ENCODE measurements around the gene ACADL. TPM values are rescaled to one million over a fixed set of nuclear protein-coding genes. Genes with fewer than 3 reads are reported as not detected.
A peak's percentile ranks its signal among the peaks of the same experiment; 100 is the strongest.
"Not testable (repeated sequence)": the region's sequence is repeated elsewhere in the genome, so short reads cannot be mapped to it uniquely, and the experiment has no call there.

ACADL gene
- total RNA-seq, 1 donor from 2014 or later, result not detected

- peaks cover 40% of the 10 kb centered on the region for H3K27me3 Mint-ChIP-seq (ENCODE audit: low read depth)
- H3K36me3 Mint-ChIP-seq (ENCODE audit: low read depth); intact Hi-C loops (cut with micrococcal nuclease): not testable (repeated sequence)
These were observed 48.1 kb downstream of the ACADL start for GRCh38 chr2:210177115-210177514.

GRCh38 chr2:210174086-210174485, 51.2 kb downstream of the ACADL start:
- intact Hi-C loops (cut with micrococcal nuclease), result no loop called here
- Mint-ChIP-seq H3K4me3 (ENCODE audit: low read depth) (no peak overlapping the region), H3K27me3 (ENCODE audit: low read depth) (peaks cover 41% of the 10 kb centered on the region), H3K27ac (no peak overlapping the region), H3K36me3 (ENCODE audit: low read depth) (no peaks in the 10 kb centered on the region), H3K9me3 (no peaks in the 10 kb centered on the region), H3K4me1 (ENCODE audit: low read depth) (peaks cover 14% of the 10 kb centered on the region)
- DNase-seq (ENCODE audit: low spot score), result no peak

More at GRCh38 chr2:210177115-210177514, 48.1 kb downstream of the ACADL start:
- H3K27ac Mint-ChIP-seq; H3K4me3 Mint-ChIP-seq (ENCODE audit: low read depth); H3K9me3 Mint-ChIP-seq; DNase-seq (ENCODE audit: low spot score): not testable (repeated sequence)
- H3K4me1 Mint-ChIP-seq (ENCODE audit: low read depth), result peaks cover 11% of the 10 kb centered on the region

GRCh38 chr2:210172219-210172575, 53.0 kb downstream of the ACADL start:
- Mint-ChIP-seq H3K36me3 (ENCODE audit: low read depth) (no peaks in the 10 kb centered on the region), H3K9me3 (no peaks in the 10 kb centered on the region), H3K4me3 (ENCODE audit: low read depth) (peak overlapping the region; percentile 82), H3K4me1 (ENCODE audit: low read depth) (peaks cover 26% of the 10 kb centered on the region), H3K27ac (no peak overlapping the region), H3K27me3 (ENCODE audit: low read depth) (peaks cover 27% of the 10 kb centered on the region)
- no peak for DNase-seq (ENCODE audit: low spot score)
- intact Hi-C loops (cut with micrococcal nuclease), result no loop called here

GRCh38 chr2:210171309-210172218, 53.7 kb downstream of the ACADL start, which contains the start of gene KANSL1L:
KANSL1L (minus strand) TSS chr2:210171409; CDS start chr2:210154582, 16,827 bp downstream.
- no peaks in the 10 kb centered on the region for H3K36me3 Mint-ChIP-seq (ENCODE audit: low read depth)
- H3K9me3 Mint-ChIP-seq, result no peaks in the 10 kb centered on the region
- H3K4me1 Mint-ChIP-seq (ENCODE audit: low read depth), result peaks cover 26% of the 10 kb centered on the region
- peak; percentile 95 for DNase-seq (ENCODE audit: low spot score)
- H3K27ac Mint-ChIP-seq, result peak within 1 kb of the TSS; percentile 99
- H3K27me3 Mint-ChIP-seq (ENCODE audit: low read depth), result peaks cover 21% of the 10 kb centered on the region
- intact Hi-C loops (cut with micrococcal nuclease), result loop anchor here (2.0 kb wide), 2 partner anchors 305 to 1917 kb away; partner anchors contain the start of genes IDH1 and LANCL1
- peak within 1 kb of the TSS; percentile 96 for H3K4me3 Mint-ChIP-seq (ENCODE audit: low read depth)

GRCh38 chr2:210170446-210171303, 54.6 kb downstream of the ACADL start:
- Mint-ChIP-seq H3K36me3 (ENCODE audit: low read depth) (no peaks in the 10 kb centered on the region), H3K4me3 (ENCODE audit: low read depth) (peak overlapping the region; percentile 96), H3K9me3 (no peaks in the 10 kb centered on the region), H3K27ac (peak overlapping the region; percentile 99), H3K27me3 (ENCODE audit: low read depth) (peaks cover 15% of the 10 kb centered on the region), H3K4me1 (ENCODE audit: low read depth) (peaks cover 28% of the 10 kb centered on the region)
- intact Hi-C loops (cut with micrococcal nuclease), result loop anchor here (1.0 to 2.0 kb wide), 3 partner anchors 168 to 1916 kb away; partner anchors contain the start of genes IDH1, LANCL1 and RPE
- DNase-seq (ENCODE audit: low spot score), result peak; percentile 96

DNA sequence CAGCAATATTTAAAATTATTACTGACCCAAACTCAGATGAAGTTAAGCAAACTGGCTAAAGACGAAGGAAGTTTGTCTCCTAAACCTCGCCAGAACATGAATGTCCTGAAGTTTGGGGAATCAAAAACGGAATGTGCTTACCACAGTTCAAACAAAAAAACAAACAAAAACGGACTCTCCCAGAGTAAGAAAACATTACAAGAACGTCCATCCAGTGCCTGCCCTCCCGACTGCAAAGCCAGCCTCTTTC, 55.1 kb downstream of the ACADL start:
- Mint-ChIP-seq H3K27ac (peak overlapping the region; percentile 99), H3K9me3 (no peaks in the 10 kb centered on the region), H3K4me1 (ENCODE audit: low read depth) (peaks cover 28% of the 10 kb centered on the region), H3K36me3 (ENCODE audit: low read depth) (no peaks in the 10 kb centered on the region), H3K4me3 (ENCODE audit: low read depth) (peak overlapping the region; percentile 96), H3K27me3 (ENCODE audit: low read depth) (peaks cover 14% of the 10 kb centered on the region)
- no peak for DNase-seq (ENCODE audit: low spot score)
- intact Hi-C loops (cut with micrococcal nuclease), result loop anchor here (1.0 to 2.0 kb wide), 3 partner anchors 168 to 1915 kb away; partner anchors contain the start of genes IDH1, LANCL1 and RPE

GRCh38 chr2:210169516-210170195, 55.6 kb downstream of the ACADL start:
- Mint-ChIP-seq H3K27ac (peak overlapping the region; percentile 99), H3K27me3 (ENCODE audit: low read depth) (peaks cover 14% of the 10 kb centered on the region), H3K4me1 (ENCODE audit: low read depth) (peaks cover 28% of the 10 kb centered on the region), H3K9me3 (no peaks in the 10 kb centered on the region), H3K4me3 (ENCODE audit: low read depth) (peak overlapping the region; percentile 96), H3K36me3 (ENCODE audit: low read depth) (no peaks in the 10 kb centered on the region)
- no peak for DNase-seq (ENCODE audit: low spot score)
- intact Hi-C loops (cut with micrococcal nuclease), result loop anchor here (1.0 to 2.0 kb wide), 3 partner anchors 167 to 1915 kb away; partner anchors contain the start of genes IDH1, LANCL1 and RPE

- no peak overlapping the region for H3K27ac Mint-ChIP-seq
- no peaks in the 10 kb centered on the region for H3K36me3 Mint-ChIP-seq (ENCODE audit: low read depth)
- H3K4me3 Mint-ChIP-seq (ENCODE audit: low read depth), result no peak overlapping the region
- peaks cover 38% of the 10 kb centered on the region for H3K4me1 Mint-ChIP-seq (ENCODE audit: low read depth)
- no peak for DNase-seq (ENCODE audit: low spot score)
- H3K9me3 Mint-ChIP-seq, result peaks cover 5% of the 10 kb centered on the region
- peaks cover 7% of the 10 kb centered on the region for H3K27me3 Mint-ChIP-seq (ENCODE audit: low read depth)
- intact Hi-C loops (cut with micrococcal nuclease), result no loop called here
These were observed 58.0 kb downstream of the ACADL start for GRCh38 chr2:210167227-210167626.

DNA sequence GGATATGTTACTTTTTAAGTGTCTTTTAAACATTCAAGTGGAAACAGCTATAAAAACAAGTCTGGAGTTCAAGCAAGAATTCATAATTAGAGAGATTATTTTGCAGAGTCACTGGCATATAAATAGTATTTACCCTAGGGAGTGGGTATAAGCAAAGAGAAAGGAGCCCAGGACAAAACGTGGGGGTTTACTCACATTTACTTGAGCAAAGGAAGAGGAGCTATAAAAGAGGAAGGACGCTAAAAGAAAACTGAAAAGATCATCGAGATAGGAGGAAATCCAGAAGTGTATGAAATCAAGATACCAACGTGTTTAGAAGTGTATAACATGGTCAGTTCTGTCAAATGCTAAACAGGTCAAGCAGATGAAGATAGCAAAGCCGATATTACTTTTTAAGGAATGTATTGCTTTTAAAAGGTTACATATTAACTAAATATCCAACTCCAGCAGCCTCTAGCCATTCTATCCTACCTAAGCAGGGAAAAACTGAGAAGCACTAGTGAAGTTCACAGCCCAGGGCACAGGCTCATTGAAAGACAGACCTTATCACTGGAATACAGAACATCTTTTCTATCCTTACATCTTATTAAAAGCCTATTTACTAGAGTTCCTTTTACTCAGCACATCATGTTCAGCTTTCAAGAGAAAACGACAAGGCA, 62.7 kb downstream of the ACADL start:
- intact Hi-C loops (cut with micrococcal nuclease), result no loop called here
- DNase-seq (ENCODE audit: low spot score), result no peak
- Mint-ChIP-seq H3K27ac (no peak overlapping the region), H3K9me3 (peaks cover 5% of the 10 kb centered on the region), H3K4me3 (ENCODE audit: low read depth) (no peak overlapping the region), H3K36me3 (ENCODE audit: low read depth) (peaks cover 2% of the 10 kb centered on the region), H3K4me1 (ENCODE audit: low read depth) (peaks cover 14% of the 10 kb centered on the region), H3K27me3 (ENCODE audit: low read depth) (no peaks in the 10 kb centered on the region)

GRCh38 chr2:210159059-210159458, 66.2 kb downstream of the ACADL start:
- Mint-ChIP-seq H3K4me3 (ENCODE audit: low read depth) (no peak overlapping the region), H3K36me3 (ENCODE audit: low read depth) (peaks cover 6% of the 10 kb centered on the region), H3K27ac (no peak overlapping the region), H3K27me3 (ENCODE audit: low read depth) (no peaks in the 10 kb centered on the region), H3K4me1 (ENCODE audit: low read depth) (peaks cover 11% of the 10 kb centered on the region), H3K9me3 (peaks cover 5% of the 10 kb centered on the region)
- DNase-seq (ENCODE audit: low spot score), result no peak
- intact Hi-C loops (cut with micrococcal nuclease), result no loop called here

GRCh38 chr2:210158236-210158635, 67.0 kb downstream of the ACADL start:
- DNase-seq (ENCODE audit: low spot score), result no peak
- Mint-ChIP-seq H3K27ac (no peak overlapping the region), H3K9me3 (peaks cover 4% of the 10 kb centered on the region), H3K4me1 (ENCODE audit: low read depth) (peaks cover 10% of the 10 kb centered on the region), H3K4me3 (ENCODE audit: low read depth) (no peak overlapping the region), H3K27me3 (ENCODE audit: low read depth) (no peaks in the 10 kb centered on the region), H3K36me3 (ENCODE audit: low read depth) (peaks cover 12% of the 10 kb centered on the region)
- intact Hi-C loops (cut with micrococcal nuclease), result no loop called here

DNA sequence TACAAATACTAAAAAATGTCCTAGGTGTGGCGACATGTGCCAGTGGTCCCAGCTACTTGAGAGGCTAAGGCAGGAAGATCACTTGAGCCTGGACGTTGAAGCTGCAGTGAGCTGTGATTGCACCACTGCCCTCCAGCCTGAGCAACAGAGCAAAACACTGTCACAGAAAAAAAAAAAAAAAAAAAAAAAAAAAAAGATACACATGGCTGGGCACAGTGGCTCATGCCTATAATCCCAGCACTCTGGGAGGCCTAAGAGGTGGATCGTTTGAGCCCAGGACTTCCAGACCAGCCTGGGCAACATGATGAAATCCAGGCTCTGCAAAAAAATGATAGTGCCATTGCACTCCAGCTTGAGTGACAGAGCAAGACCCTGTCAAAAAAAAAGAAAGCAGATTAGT, 67.7 kb downstream of the ACADL start:
- H3K4me3 Mint-ChIP-seq (ENCODE audit: low read depth), result no peak overlapping the region
- H3K9me3 Mint-ChIP-seq, result no peaks in the 10 kb centered on the region
- no peaks in the 10 kb centered on the region for H3K27me3 Mint-ChIP-seq (ENCODE audit: low read depth)
- intact Hi-C loops (cut with micrococcal nuclease), result no loop called here
- H3K27ac Mint-ChIP-seq, result no peak overlapping the region
- peaks cover 12% of the 10 kb centered on the region for H3K36me3 Mint-ChIP-seq (ENCODE audit: low read depth)
- no peak for DNase-seq (ENCODE audit: low spot score)
- peaks cover 4% of the 10 kb centered on the region for H3K4me1 Mint-ChIP-seq (ENCODE audit: low read depth)
